Measurements from ENCODE around the gene TLE3. TPM values are rescaled to one million over a fixed set of nuclear protein-coding genes. Genes with fewer than 3 reads are reported as not detected.

The TLE3 gene
- total and polyA plus RNA-seq, 2 of the 13 experiments (the other 11 are each of a cell fraction or from before 2014, with no cell fraction given) = 11.9 to 13.8 TPM

GRCh38 chr15:70036585-70037291 lies 61.0 kb downstream of the TLE3 start:
- H3K79me2 ChIP-seq (ENCODE audit: insufficient read depth, low read length) = no peaks in the 10 kb centered on the region
- no peak overlapping the region for H3K9ac ChIP-seq (ENCODE audit: insufficient read depth, low read depth, low read length)
- DNase-seq (ENCODE audit: low spot score) (no peak), FAIRE-seq (no peak), ATAC-seq (no peak)
- peaks cover 4 to 48% of the 10 kb centered on the region in 2 experiments; a peak in 4 of 5 replicates for H3K27me3 ChIP-seq (ENCODE audit: control insufficient read depth in 1 of 2, insufficient read depth in 2 of 2, low read length in 2 of 2)
- no peak overlapping the region for H2AFZ ChIP-seq (ENCODE audit: low read length)
- no peak overlapping the region for H3K4me3 ChIP-seq (replicated peaks in 1 of 3; ENCODE audit: insufficient read depth in 1 of 3, low read depth in 2 of 3, low read length in 3 of 3)
- in situ Hi-C loops (cut with HindIII; ENCODE audit: extremely low pct_ligation_motif_present, low pct_unique_long_range_greater_than_20kb) = no loop called here
- H3K4me1 ChIP-seq (ENCODE audit: insufficient read depth, low read length) = no peaks in the 10 kb centered on the region
- H3K36me3 ChIP-seq (replicated peaks in 1 of 2; ENCODE audit: control insufficient read depth in 1 of 2, insufficient read depth in 2 of 2, low read length in 2 of 2) = no peaks in the 10 kb centered on the region
- WGBS (ENCODE audit: low lambda C conversion rate) = 35% methylated on average over 3 of the region's 5 CpGs
- TF ChIP-seq ZNF180 (CRISPR knock-in tag; IDR thresholded peaks at IDR 0.05; ENCODE audit: borderline replicate concordance, low read depth) = no peak
- TF ChIP-seq, protein P1, sequence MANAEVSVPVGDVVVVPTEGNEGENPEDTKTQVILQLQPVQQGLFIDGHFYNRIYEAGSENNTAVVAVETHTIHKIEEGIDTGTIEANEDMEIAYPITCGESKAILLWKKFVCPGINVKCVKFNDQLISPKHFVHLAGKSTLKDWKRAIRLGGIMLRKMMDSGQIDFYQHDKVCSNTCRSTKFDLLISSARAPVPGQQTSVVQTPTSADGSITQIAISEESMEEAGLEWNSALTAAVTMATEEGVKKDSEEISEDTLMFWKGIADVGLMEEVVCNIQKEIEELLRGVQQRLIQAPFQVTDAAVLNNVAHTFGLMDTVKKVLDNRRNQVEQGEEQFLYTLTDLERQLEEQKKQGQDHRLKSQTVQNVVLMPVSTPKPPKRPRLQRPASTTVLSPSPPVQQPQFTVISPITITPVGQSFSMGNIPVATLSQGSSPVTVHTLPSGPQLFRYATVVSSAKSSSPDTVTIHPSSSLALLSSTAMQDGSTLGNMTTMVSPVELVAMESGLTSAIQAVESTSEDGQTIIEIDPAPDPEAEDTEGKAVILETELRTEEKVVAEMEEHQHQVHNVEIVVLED (CRISPR knock-in tag; IDR thresholded peaks at IDR 0.05; ENCODE audit: borderline replicate concordance) = no peak
- BruUV-seq (replicated peaks) = no TSS peak
- H4K20me1 ChIP-seq (ENCODE audit: insufficient read depth, low read length) = 0 out of 2 replicates have a peak, but pooled peaks cover 2% of the 10 kb centered on the region
- H3K27ac ChIP-seq (ENCODE audit: extremely low read length, insufficient read depth, low read length) = no peak overlapping the region
- ChIA-PET CTCF (ENCODE audit: low intra/inter-chr PET ratio, low total read pairs) (no interaction called here), POLR2A (no interaction called here)
- intact Hi-C loops (cut with micrococcal nuclease; ENCODE audit: unreplicated experiment) = no loop called here
- H3K9me3 ChIP-seq (ENCODE audit: low read length) = no peaks in the 10 kb centered on the region
- H3K4me2 ChIP-seq (ENCODE audit: low read depth, low read length) = no peak overlapping the region

- in situ Hi-C loops (cut with HindIII; ENCODE audit: extremely low pct_ligation_motif_present, low pct_unique_long_range_greater_than_20kb) (no loop called here), intact Hi-C loops (cut with micrococcal nuclease; ENCODE audit: unreplicated experiment) (no loop called here)
- DNase-seq (ENCODE audit: low spot score) (no peak), FAIRE-seq (no peak), ATAC-seq (no peak; the same call in 2 of the 3 replicates)
- Histone ChIP-seq H3K79me2 (ENCODE audit: insufficient read depth, low read length) (no peaks in the 10 kb centered on the region), H3K36me3 (replicated peaks in 1 of 2; ENCODE audit: control insufficient read depth in 1 of 2, insufficient read depth in 2 of 2, low read length in 2 of 2) (no peaks in the 10 kb centered on the region), H3K4me2 (ENCODE audit: low read depth, low read length) (no peak overlapping the region), H3K4me3 (replicated peaks in 1 of 3; ENCODE audit: insufficient read depth in 1 of 3, low read depth in 2 of 3, low read length in 3 of 3) (no peak overlapping the region), H3K9me3 (ENCODE audit: low read length) (no peaks in the 10 kb centered on the region), H3K9ac (ENCODE audit: insufficient read depth, low read depth, low read length) (no peak overlapping the region), H3K27me3 (ENCODE audit: control insufficient read depth in 1 of 2, insufficient read depth in 2 of 2, low read length in 2 of 2) (peaks cover 4 to 54% of the 10 kb centered on the region in 2 experiments; a peak in 4 of 5 replicates), H2AFZ (ENCODE audit: low read length) (no peak overlapping the region), H3K27ac (ENCODE audit: extremely low read length, insufficient read depth, low read length) (no peak overlapping the region), H4K20me1 (ENCODE audit: insufficient read depth, low read length) (peaks cover 4% of the 10 kb centered on the region; the same call in 1 of the 2 replicates), H3K4me1 (ENCODE audit: insufficient read depth, low read length) (no peaks in the 10 kb centered on the region)
- no TSS peak for BruUV-seq (replicated peaks)
- TF ChIP-seq TFE3 (CRISPR knock-in tag; IDR thresholded peaks at IDR 0.05) = no peak
- TF ChIP-seq, protein P2, sequence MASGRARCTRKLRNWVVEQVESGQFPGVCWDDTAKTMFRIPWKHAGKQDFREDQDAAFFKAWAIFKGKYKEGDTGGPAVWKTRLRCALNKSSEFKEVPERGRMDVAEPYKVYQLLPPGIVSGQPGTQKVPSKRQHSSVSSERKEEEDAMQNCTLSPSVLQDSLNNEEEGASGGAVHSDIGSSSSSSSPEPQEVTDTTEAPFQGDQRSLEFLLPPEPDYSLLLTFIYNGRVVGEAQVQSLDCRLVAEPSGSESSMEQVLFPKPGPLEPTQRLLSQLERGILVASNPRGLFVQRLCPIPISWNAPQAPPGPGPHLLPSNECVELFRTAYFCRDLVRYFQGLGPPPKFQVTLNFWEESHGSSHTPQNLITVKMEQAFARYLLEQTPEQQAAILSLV (CRISPR knock-in tag; IDR thresholded peaks at IDR 0.05; ENCODE audit: borderline replicate concordance) = no peak
- no peak for TF ChIP-seq GABPB1 (CRISPR knock-in tag; IDR thresholded peaks at IDR 0.05)
- no peak for TF ChIP-seq ZNF333 (CRISPR knock-in tag; IDR thresholded peaks at IDR 0.05; ENCODE audit: borderline replicate concordance)
- no peak for TF ChIP-seq GPN1 (CRISPR knock-in tag; IDR thresholded peaks at IDR 0.05; ENCODE audit: borderline replicate concordance)
- no peak for TF ChIP-seq MEIS2 (CRISPR knock-in tag; IDR thresholded peaks at IDR 0.05)
- no peak for TF ChIP-seq ZNF770 (CRISPR knock-in tag; IDR thresholded peaks at IDR 0.05)
- WGBS (ENCODE audit: low lambda C conversion rate) = 0% methylated on average over 5 of the region's 6 CpGs
- CTCF ChIA-PET (ENCODE audit: low intra/inter-chr PET ratio, low total read pairs) = no interaction called here
- POLR2A ChIA-PET = no interaction called here
These were observed 62.0 kb downstream of the TLE3 start for GRCh38 chr15:70035719-70036077.
